ENCODE measurements around the gene PLEKHG4B. TPM values are rescaled to one million over a fixed set of nuclear protein-coding genes. Genes with fewer than 3 reads are reported as not detected.
"Not testable (repeated sequence)": the region's sequence is repeated elsewhere in the genome, so short reads cannot be mapped to it uniquely, and the experiment has no call there.

Gene PLEKHG4B
- polyA plus RNA-seq, 3 donors, result not detected

- Histone ChIP-seq H3K4me1 (ENCODE audit: control insufficient read depth in 1 of 2, insufficient read depth in 2 of 2, low read length in 2 of 2) (peaks cover 25 to 27% of the 10 kb centered on the region in 2 donors), H3K9ac (ENCODE audit: insufficient read depth, low read length, poor library complexity, severe bottlenecking) (peak overlapping the region; percentile 92), H3K27ac (ENCODE audit: low read depth in 1 of 2, low read length in 2 of 2) (peak overlapping the region in 1 of 2 donors; percentile 38), H3K9me3 (replicated peaks in 1 of 2; ENCODE audit: control insufficient read depth in 1 of 2, insufficient read depth in 1 of 2, low read length in 2 of 2) (no peaks in the 10 kb centered on the region), H3K4me2 (replicated peaks; ENCODE audit: extremely low read depth, low read length, poor library complexity, severe bottlenecking) (peak overlapping the region; percentile 83), H3K36me3 (replicated peaks in 1 of 2; ENCODE audit: control insufficient read depth in 1 of 2, insufficient read depth in 2 of 2, low read length in 2 of 2) (peaks cover 8 to 15% of the 10 kb centered on the region in 2 donors), H2AFZ (ENCODE audit: insufficient read depth, low read depth, low read length, poor library complexity, severe bottlenecking) (peak overlapping the region; percentile 38), H3K4me3 (replicated peaks in 1 of 3; ENCODE audit: low read depth in 2 of 3, low read length in 3 of 3) (peak overlapping the region; percentile 84 to 97 (median 95)), H4K20me1 (ENCODE audit: insufficient read depth, low read length) (peaks cover 55% of the 10 kb centered on the region), H3K79me2 (ENCODE audit: insufficient read depth, low read length) (peaks cover 59% of the 10 kb centered on the region), H3K27me3 (ENCODE audit: control insufficient read depth in 2 of 2, insufficient read depth in 2 of 2, low read length in 2 of 2) (no peaks in the 10 kb centered on the region)
- WGBS (ENCODE audit: insufficient coverage), result 5% methylated on average over 7 of the region's 9 CpGs
- peaks cover 14 to 31% of the 10 kb centered on the region in 2 donors for H3K36me3 Mint-ChIP-seq
- peaks cover 0 to 2% (median 0%) of the 10 kb centered on the region in 7 donors for H3K9me3 Mint-ChIP-seq
- peak; percentile 19 to 46 (median 24) for DNase-seq
- H3K27ac Mint-ChIP-seq, result peak overlapping the region in 4 of 7 donors; percentile 20 to 90 (median 84)
- no peak for TF ChIP-seq CTCF (IDR thresholded peaks at IDR 0.05)
- peak overlapping the region; percentile 96 to 98 for H3K4me3 Mint-ChIP-seq
- no peaks in the 10 kb centered on the region for H3K27me3 Mint-ChIP-seq (ENCODE audit: low read depth in 3 of 3)
- peaks cover 53% of the 10 kb centered on the region for H3K4me1 Mint-ChIP-seq
- intact Hi-C loops (cut with micrococcal nuclease), result loop anchor here in 1 of 2 donors (2.0 kb wide), 1 partner anchor 51 kb away; the partner anchor contains the start of gene PDCD6
These were observed 127.5 kb downstream of the PLEKHG4B start for GRCh38 chr5:219460-219863.

- H4K20me1 ChIP-seq (ENCODE audit: insufficient read depth, low read length), result peaks cover 58% of the 10 kb centered on the region
- WGBS (ENCODE audit: insufficient coverage), result 7% methylated on average over 2 of the region's 4 CpGs
- Mint-ChIP-seq H3K4me1 (peaks cover 52% of the 10 kb centered on the region), H3K27me3 (ENCODE audit: low read depth in 3 of 3) (no peaks in the 10 kb centered on the region), H3K36me3 (peaks cover 18 to 31% of the 10 kb centered on the region in 2 donors), H3K9me3 (peaks cover 0 to 2% (median 0%) of the 10 kb centered on the region in 7 donors), H3K4me3 (peak overlapping the region; percentile 96 to 98), H3K27ac (peak overlapping the region in 4 of 7 donors; percentile 20 to 90 (median 84))
- H3K27me3 ChIP-seq (ENCODE audit: control insufficient read depth in 2 of 2, insufficient read depth in 2 of 2, low read length in 2 of 2), result no peaks in the 10 kb centered on the region
- H3K4me3 ChIP-seq (replicated peaks in 1 of 3; ENCODE audit: low read depth in 2 of 3, low read length in 3 of 3), result peak overlapping the region; percentile 84 to 97 (median 95)
- H3K4me1 ChIP-seq (ENCODE audit: control insufficient read depth in 1 of 2, insufficient read depth in 2 of 2, low read length in 2 of 2), result peaks cover 25 to 27% of the 10 kb centered on the region in 2 donors
- peaks cover 13 to 20% of the 10 kb centered on the region in 2 donors for H3K36me3 ChIP-seq (replicated peaks in 1 of 2; ENCODE audit: control insufficient read depth in 1 of 2, insufficient read depth in 2 of 2, low read length in 2 of 2)
- peak overlapping the region; percentile 92 for H3K9ac ChIP-seq (ENCODE audit: insufficient read depth, low read length, poor library complexity, severe bottlenecking)
- H3K9me3 ChIP-seq (replicated peaks in 1 of 2; ENCODE audit: control insufficient read depth in 1 of 2, insufficient read depth in 1 of 2, low read length in 2 of 2), result no peaks in the 10 kb centered on the region
- intact Hi-C loops (cut with micrococcal nuclease), result loop anchor here (2.0 to 5.0 kb wide), 2 partner anchors 47 to 51 kb away; partner anchors contain the start of gene PDCD6 (in 1 of the 2)
- H2AFZ ChIP-seq (ENCODE audit: insufficient read depth, low read depth, low read length, poor library complexity, severe bottlenecking), result peak overlapping the region; percentile 38
- H3K4me2 ChIP-seq (replicated peaks; ENCODE audit: extremely low read depth, low read length, poor library complexity, severe bottlenecking), result peak overlapping the region; percentile 83
- H3K79me2 ChIP-seq (ENCODE audit: insufficient read depth, low read length), result peaks cover 59% of the 10 kb centered on the region
- no peak for TF ChIP-seq CTCF (IDR thresholded peaks at IDR 0.05)
- H3K27ac ChIP-seq (ENCODE audit: low read depth in 1 of 2, low read length in 2 of 2), result peak overlapping the region in 1 of 2 donors; percentile 38
- DNase-seq, result no peak
These were observed 128.0 kb downstream of the PLEKHG4B start for GRCh38 chr5:219991-220390.

- peaks cover 58% of the 10 kb centered on the region for H4K20me1 ChIP-seq (ENCODE audit: insufficient read depth, low read length)
- not testable (repeated sequence) for H2AFZ ChIP-seq (ENCODE audit: insufficient read depth, low read depth, low read length, poor library complexity, severe bottlenecking); H3K9ac ChIP-seq (ENCODE audit: insufficient read depth, low read length, poor library complexity, severe bottlenecking); H3K27me3 Mint-ChIP-seq (ENCODE audit: low read depth in 3 of 3); H3K4me3 Mint-ChIP-seq; H3K4me3 ChIP-seq (replicated peaks in 1 of 3; ENCODE audit: low read depth in 2 of 3, low read length in 3 of 3); H3K9me3 ChIP-seq (replicated peaks in 1 of 2; ENCODE audit: control insufficient read depth in 1 of 2, insufficient read depth in 1 of 2, low read length in 2 of 2); H3K4me2 ChIP-seq (replicated peaks; ENCODE audit: extremely low read depth, low read length, poor library complexity, severe bottlenecking); H3K9me3 Mint-ChIP-seq; DNase-seq; H3K27me3 ChIP-seq (ENCODE audit: control insufficient read depth in 2 of 2, insufficient read depth in 2 of 2, low read length in 2 of 2)
- WGBS (ENCODE audit: insufficient coverage), result 0% methylated on average over 1 of the region's 6 CpGs
- peaks cover 39 to 51% of the 10 kb centered on the region in 2 donors for H3K36me3 ChIP-seq (replicated peaks in 1 of 2; ENCODE audit: control insufficient read depth in 1 of 2, insufficient read depth in 2 of 2, low read length in 2 of 2)
- peak overlapping the region in 1 of 7 donors; percentile 43 for H3K27ac Mint-ChIP-seq
- peaks cover 42% of the 10 kb centered on the region for H3K4me1 Mint-ChIP-seq
- peaks cover 54% of the 10 kb centered on the region for H3K79me2 ChIP-seq (ENCODE audit: insufficient read depth, low read length)
- peak overlapping the region in 1 of 2 donors; percentile 53 for H3K27ac ChIP-seq (ENCODE audit: low read depth in 1 of 2, low read length in 2 of 2)
- peaks cover 40 to 48% of the 10 kb centered on the region in 2 donors for H3K36me3 Mint-ChIP-seq
- intact Hi-C loops (cut with micrococcal nuclease), result loop anchor here in 1 of 2 donors (5.0 kb wide), 1 partner anchor 44 kb away; no protein-coding TSS in a partner anchor
- peaks cover 19 to 27% of the 10 kb centered on the region in 2 donors for H3K4me1 ChIP-seq (ENCODE audit: control insufficient read depth in 1 of 2, insufficient read depth in 2 of 2, low read length in 2 of 2)
These were observed 131.2 kb downstream of the PLEKHG4B start for GRCh38 chr5:222951-223715.

Measured in CD14-positive monocyte (primary cell).